GM18511 (cell line): ENCODE measurements around the gene RNF2.
"Not testable (repeated sequence)": the region's sequence is repeated elsewhere in the genome, so short reads cannot be mapped to it uniquely, and the experiment has no call there.

ENCODE experiments used
- ATAC-seq: cut with Tn5 transposase; IDR thresholded peaks from one replicate; pipeline ENCODE4 v1.9.1; 2021; ENCODE audit warnings: mild to moderate bottlenecking, moderate library complexity; ENCODE audit not compliant: unreplicated experiment

RNF2 gene

GRCh38 chr1:185044981-185045813, at the start of gene RNF2:
TSS of gene RNF2 (plus strand) at chr1:185045558. CDS start at chr1:185087554, 41,996 bp downstream.
- ATAC-seq = peak; percentile 83

GRCh38 chr1:184999974-185000373, 45.4 kb upstream of the RNF2 start:
- not testable (repeated sequence) for ATAC-seq

GRCh38 chr1:185001312-185001880, 44.0 kb upstream of the RNF2 start:
- not testable (repeated sequence) for ATAC-seq

GRCh38 chr1:185008838-185009237, 36.5 kb upstream of the RNF2 start:
- ATAC-seq = no peak

- no peak for ATAC-seq
These were observed 35.0 kb upstream of the RNF2 start for GRCh38 chr1:185010361-185010760.

GRCh38 chr1:185014941-185015340, 30.4 kb upstream of the RNF2 start:
- no peak for ATAC-seq

GRCh38 chr1:185015631-185016030, 29.7 kb upstream of the RNF2 start:
- ATAC-seq = no peak

GRCh38 chr1:185016880-185017279, 28.5 kb upstream of the RNF2 start:
- ATAC-seq = no peak

- ATAC-seq = no peak
These were observed 28.0 kb upstream of the RNF2 start for GRCh38 chr1:185017338-185017737.

GRCh38 chr1:185017966-185018365, 27.4 kb upstream of the RNF2 start:
- no peak for ATAC-seq

- no peak for ATAC-seq
These were observed 18.0 kb upstream of the RNF2 start for GRCh38 chr1:185027252-185027882.

GRCh38 chr1:185033686-185034085, 11.7 kb upstream of the RNF2 start:
- no peak for ATAC-seq

GRCh38 chr1:185035258-185035657, 10.1 kb upstream of the RNF2 start:
- ATAC-seq = no peak

GRCh38 chr1:185038813-185039376, 6.5 kb upstream of the RNF2 start:
- ATAC-seq = no peak

GRCh38 chr1:185039726-185040407, 5.5 kb upstream of the RNF2 start:
- ATAC-seq = no peak

- ATAC-seq = no peak
These were observed 5.0 kb upstream of the RNF2 start for GRCh38 chr1:185040408-185040735.

GRCh38 chr1:185041742-185042141, 3.6 kb upstream of the RNF2 start:
- ATAC-seq = no peak

- no peak for ATAC-seq
These were observed 2.6 kb upstream of the RNF2 start for GRCh38 chr1:185042737-185043136.

GRCh38 chr1:185044387-185044786, 971 bp upstream of the RNF2 start:
- no peak for ATAC-seq

GRCh38 chr1:185045814-185046492, 595 bp downstream of the RNF2 start:
- peak; percentile 52 for ATAC-seq

- no peak for ATAC-seq
These were observed 1.3 kb downstream of the RNF2 start for GRCh38 chr1:185046668-185047067.
